GM12878 (cell line): ENCODE measurements around the gene PHF2. TPM values are rescaled to one million over a fixed set of nuclear protein-coding genes. Genes with fewer than 3 reads are reported as not detected.

Source experiments
- ATAC-seq: fragments of 200-7000 bp; cut with Tn5 transposase; 3 replicates; pipeline ENCODE4 v1.9.1; 2020; ENCODE audit warnings: mild to moderate bottlenecking, moderate library complexity
- BruUV-seq: library from RNA; stranded (reverse); fragments of 400-500 nt; replicated peaks from 2 replicates; lab custom pipeline; 2021; lab: Mats Ljungman, UMichigan
- CTCF ChIA-PET: fragments of 300-600 bp; sonication (Branson Sonifier 250); formaldehyde crosslinking; extraction: SDS; loops from one replicate; lab custom pipeline; 2021; ENCODE audit warnings: inconsistent platforms; lab: Yijun Ruan, JAX
- POLR2A ChIA-PET: fragments of 350-600 bp; formaldehyde crosslinking; extraction: SDS; loops from one replicate; lab custom pipeline; 2021; ENCODE audit warnings: inconsistent platforms; lab: Charles Lee
- RAD21 ChIA-PET: fragments of 300-600 bp; sonication (Branson Sonifier 250); formaldehyde crosslinking; loops from one replicate; lab custom pipeline; 2023; ENCODE audit warnings: antibody characterized with exemption; ENCODE audit not compliant: unreplicated experiment; lab: Charles Lee
- SMC1A ChIA-PET: fragments of 300-600 bp; sonication (Branson Sonifier 250); formaldehyde crosslinking; loops from one replicate; lab custom pipeline; 2023; ENCODE audit not compliant: unreplicated experiment, uncharacterized antibody; lab: Charles Lee
- DNase-seq: peaks from one replicate; pipeline ENCODE4 v3.0.0-alpha.2; 2011; ENCODE audit warnings: low read depth, low spot score
- FAIRE-seq: peaks from 3 replicates; lab custom pipeline; 2011; peaks lifted over from hg19 to GRCh38; lab: Jason Lieb, UNC
- H2AFZ ChIP-seq: 2 replicates; pipeline ENCODE4 v1.6.0; 2011; ENCODE audit warnings: low read depth, low read length, control low read depth; ENCODE audit not compliant: control insufficient read depth
- H3K27ac ChIP-seq: 2 replicates; pipeline ENCODE4 v1.5.1; 2011; ENCODE audit warnings: control low read depth; ENCODE audit not compliant: control insufficient read depth, insufficient read depth
- H3K27me3 ChIP-seq, 2 experiments: replicated peaks in 1 of 2; 2 replicates each; pipeline versions ENCODE4 v1.6.0 to v1.6.1; 2011; ENCODE audit warnings: low read length in 1 of 2; ENCODE audit not compliant: control insufficient read depth in 2 of 2, insufficient read depth in 2 of 2
- H3K36me3 ChIP-seq, 2 experiments: 2 replicates each; pipeline ENCODE4 v1.5.1; 2011; ENCODE audit warnings: low read length in 1 of 2; ENCODE audit not compliant: control insufficient read depth in 2 of 2, insufficient read depth in 2 of 2
- H3K4me1 ChIP-seq: 2 replicates; pipeline ENCODE4 v1.6.1; 2011; ENCODE audit warnings: mild to moderate bottlenecking, low read length, moderate library complexity, mixed read lengths; ENCODE audit not compliant: control insufficient read depth, insufficient read depth
- H3K4me2 ChIP-seq: 2 replicates; pipeline ENCODE4 v1.6.0; 2011; ENCODE audit warnings: control low read depth; ENCODE audit not compliant: control insufficient read depth, insufficient read depth
- H3K4me3 ChIP-seq: fragments of 200-600 bp; sonication (generic); 2 replicates; pipeline ENCODE4 v1.5.1; 2016
- H3K79me2 ChIP-seq: 2 replicates; pipeline ENCODE4 v1.6.0; 2011; ENCODE audit warnings: low read length; ENCODE audit not compliant: control insufficient read depth, insufficient read depth
- H3K9ac ChIP-seq: 2 replicates; pipeline ENCODE4 v1.8.0; 2011; ENCODE audit warnings: low read length, control low read depth, mixed read lengths; ENCODE audit not compliant: control insufficient read depth, insufficient read depth
- H3K9me3 ChIP-seq: replicated peaks from 3 replicates; pipeline ENCODE4 v1.5.1; 2011; ENCODE audit warnings: mild to moderate bottlenecking, low read length; ENCODE audit not compliant: control insufficient read depth, insufficient read depth
- H4K20me1 ChIP-seq: 2 replicates; pipeline ENCODE4 v1.6.0; 2011; ENCODE audit not compliant: control insufficient read depth, insufficient read depth
- ATF3 ChIP-seq: IDR thresholded peaks from 2 replicates; pipeline ENCODE4 v1.6.1; 2011; ENCODE audit warnings: low read depth, mild to moderate bottlenecking, low read length, moderate library complexity, borderline replicate concordance; ENCODE audit errors: extremely low read depth
- EED ChIP-seq: sonication (generic); IDR thresholded peaks from 2 replicates; pipeline ENCODE4 v1.6.1; 2016; ENCODE audit warnings: antibody characterized with exemption, low read depth
- FOXM1 ChIP-seq: IDR thresholded peaks from 2 replicates; pipeline ENCODE4 v1.6.1; 2012; ENCODE audit warnings: low read depth, mild to moderate bottlenecking, inconsistent platforms, low read length, moderate library complexity
- IKZF2 ChIP-seq, 2 experiments: fragments of 450-650 bp; IDR thresholded peaks; 2 replicates each; pipeline ENCODE4 v1.6.1; 2017; ENCODE audit warnings: mild to moderate bottlenecking in 2 of 2, moderate library complexity in 2 of 2
- JUND ChIP-seq: IDR thresholded peaks from 2 replicates; pipeline ENCODE4 v1.6.1; 2012; ENCODE audit warnings: low read depth, mild to moderate bottlenecking, low read length, improper control_type of control experiment, moderate library complexity
- NR2C1 ChIP-seq: fragments of 450-650 bp; IDR thresholded peaks from 2 replicates; pipeline ENCODE4 v1.6.1; 2017; ENCODE audit warnings: antibody characterized with exemption, mild to moderate bottlenecking, moderate library complexity
- RAD51 ChIP-seq: fragments of 450-650 bp; IDR thresholded peaks from 2 replicates; pipeline ENCODE4 v1.6.1; 2016; ENCODE audit warnings: moderate library complexity, mild to moderate bottlenecking, inconsistent platforms
- SMAD1 ChIP-seq: fragments of 450-650 bp; IDR thresholded peaks from 2 replicates; pipeline ENCODE4 v1.6.1; 2018; ENCODE audit warnings: mild to moderate bottlenecking, low read depth; ENCODE audit not compliant: partially characterized antibody
- TCF7 ChIP-seq: IDR thresholded peaks from 2 replicates; pipeline ENCODE4 v1.6.1; 2014; ENCODE audit warnings: antibody characterized with exemption, borderline replicate concordance
- YBX1 ChIP-seq: fragments of 450-650 bp; IDR thresholded peaks from 2 replicates; pipeline ENCODE4 v1.6.1; 2016; ENCODE audit warnings: antibody characterized with exemption
- ZNF217 ChIP-seq: fragments of 450-650 bp; IDR thresholded peaks from 2 replicates; pipeline ENCODE4 v1.6.1; 2017; ENCODE audit warnings: antibody characterized with exemption, mild to moderate bottlenecking
- ZZZ3 ChIP-seq: IDR thresholded peaks from 2 replicates; pipeline ENCODE4 v1.6.1; 2011; ENCODE audit warnings: low read depth; ENCODE audit not compliant: control insufficient read depth, insufficient read length
- WGBS: methylation state at CpG from one replicate; pipeline ENCODE4 v1.1.6; 2016; ENCODE audit warnings: low lambda C conversion rate; ENCODE audit not compliant: insufficient replicate concordance, insufficient coverage; ENCODE audit errors: missing lambda C conversion rate; 5-methylcytosine and 5-hydroxymethylcytosine counted together
- in situ Hi-C: fragments of 300-500 bp; cut with MboI; formaldehyde crosslinking; loops from 9 replicates; pipeline ENCODE4 v1.14.3; 2018; ENCODE audit warnings: mixed read lengths
- intact Hi-C: fragments of 100-400 bp; cut with micrococcal nuclease; formaldehyde crosslinking; loops from one replicate; pipeline ENCODE4 v1.14.2; 2022; ENCODE audit not compliant: unreplicated experiment
- polyA plus RNA-seq, 11 experiments: library from polyadenylated mRNA; depleted of rRNA in 4 of 11; unstranded in 6 of 11; stranded (reverse) in 5 of 11; fragments of >200 nt; fragmentation: Nextera tagmentation in 4 of 11; fragmentation: Illumina TruSeq in 1 of 11; extraction: Ambion mirVana in 4 of 11; extraction: Trizol in 1 of 11; gene quantifications; 1 replicate in 1 of 11; 2 replicates in 10 of 11; pipeline versions ENCODE4 v1.2.1 to v1.2.3, GENCODE V29; 2011 to 2016; ENCODE audit warnings: inconsistent platforms in 2 of 11, missing spikeins in 2 of 11, low read depth in 1 of 11
- total RNA-seq, 4 experiments: library from RNA; depleted of rRNA in 3 of 4; stranded (reverse); fragments of >200 nt in 3 of 4; fragmentation: Illumina TruSeq in 1 of 4; extraction: Trizol in 1 of 4; gene quantifications; 2 replicates each; pipeline versions ENCODE4 v1.2.1 to v1.2.3, GENCODE V29; 2013 to 2021
- TF ChIP-seq, protein P1 (sequence below): fragments of 450-650 bp; IDR thresholded peaks from 2 replicates; pipeline ENCODE4 v1.6.1; 2018; ENCODE audit warnings: mild to moderate bottlenecking, low read depth, moderate library complexity; ENCODE audit not compliant: partially characterized antibody
- TF ChIP-seq, protein P2 (sequence below): IDR thresholded peaks from 2 replicates; pipeline ENCODE4 v1.6.1; 2012; ENCODE audit warnings: low read depth, low read length, improper control_type of control experiment
- TF ChIP-seq, protein P3 (sequence below): fragments of 450-650 bp; formaldehyde crosslinking; IDR thresholded peaks from 2 replicates; pipeline ENCODE4 v1.5.0; 2022; ENCODE audit warnings: mild to moderate bottlenecking, missing genetic modification characterization

Gene PHF2
- total and polyA plus RNA-seq, 10 of the 15 experiments (the other 5 are each of a cell fraction or from before 2014, with no cell fraction given), result 0.34 to 13.3 (median 5.5) TPM

DNA sequence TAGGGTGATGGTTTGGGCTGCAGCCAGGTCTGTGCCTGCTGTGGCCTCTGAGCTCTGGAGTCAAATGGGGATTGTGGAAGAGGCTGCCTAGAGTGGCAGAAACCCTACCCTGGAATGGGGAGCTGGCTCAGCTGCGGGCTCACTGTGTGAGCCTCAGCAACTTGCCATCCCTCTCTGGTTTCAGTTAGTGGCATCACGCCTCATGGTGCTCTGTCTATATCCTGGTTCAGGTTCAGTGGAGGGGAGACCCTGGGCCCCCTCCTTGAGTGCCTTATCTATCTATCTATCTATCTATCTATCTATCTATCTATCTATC is 132.6 kb downstream of the PHF2 start (continued):
- no peak for TF ChIP-seq IKZF2 (IDR thresholded peaks at IDR 0.05)
- no peak for TF ChIP-seq JUND
- TF ChIP-seq YBX1, result no peak
- no peak for TF ChIP-seq RAD51
- TF ChIP-seq ZZZ3, result no peak
- no peak for TF ChIP-seq FOXM1
- no peak for TF ChIP-seq TCF7

DNA sequence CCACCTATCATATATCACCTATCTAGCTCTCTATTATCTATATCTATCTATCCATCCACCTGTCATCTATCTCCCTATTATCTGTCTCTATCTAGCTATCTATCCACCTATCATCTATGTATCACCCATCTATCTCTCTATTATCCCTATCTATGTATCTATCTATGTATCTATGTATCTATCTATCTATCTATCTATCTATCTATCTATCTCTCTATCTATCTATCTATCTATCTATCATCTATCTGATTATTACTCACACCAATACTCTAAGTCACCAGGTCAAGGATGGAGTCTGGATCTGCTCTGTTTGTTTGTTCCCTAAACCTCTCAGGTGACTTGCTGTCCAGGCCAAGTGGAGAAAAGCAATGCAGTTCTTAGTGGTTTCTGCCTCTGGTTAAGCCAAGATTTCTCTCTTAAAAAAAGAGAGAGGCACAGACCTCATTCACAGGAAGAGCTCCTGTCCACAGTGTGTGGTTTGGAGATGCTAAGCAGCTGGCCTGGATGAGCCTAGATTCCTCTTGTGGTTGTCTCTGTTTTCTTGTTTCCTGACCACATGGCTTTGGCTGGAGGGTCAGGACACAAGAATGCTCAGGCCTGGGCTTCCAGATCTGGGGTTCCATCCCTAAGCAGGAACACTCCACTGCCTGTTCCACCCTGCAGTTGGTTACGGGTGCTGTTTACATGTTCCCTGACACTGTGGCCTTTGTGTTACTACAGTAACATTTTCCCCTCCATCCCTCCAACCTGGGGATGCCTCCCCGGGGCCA is 133.4 kb downstream of the PHF2 start:
- DNase-seq, result no peak
- TF ChIP-seq NR2C1 (no peak), SMAD1 (no peak), ZNF217 (no peak), EED (no peak), ATF3 (no peak)
- TF ChIP-seq, protein P1, sequence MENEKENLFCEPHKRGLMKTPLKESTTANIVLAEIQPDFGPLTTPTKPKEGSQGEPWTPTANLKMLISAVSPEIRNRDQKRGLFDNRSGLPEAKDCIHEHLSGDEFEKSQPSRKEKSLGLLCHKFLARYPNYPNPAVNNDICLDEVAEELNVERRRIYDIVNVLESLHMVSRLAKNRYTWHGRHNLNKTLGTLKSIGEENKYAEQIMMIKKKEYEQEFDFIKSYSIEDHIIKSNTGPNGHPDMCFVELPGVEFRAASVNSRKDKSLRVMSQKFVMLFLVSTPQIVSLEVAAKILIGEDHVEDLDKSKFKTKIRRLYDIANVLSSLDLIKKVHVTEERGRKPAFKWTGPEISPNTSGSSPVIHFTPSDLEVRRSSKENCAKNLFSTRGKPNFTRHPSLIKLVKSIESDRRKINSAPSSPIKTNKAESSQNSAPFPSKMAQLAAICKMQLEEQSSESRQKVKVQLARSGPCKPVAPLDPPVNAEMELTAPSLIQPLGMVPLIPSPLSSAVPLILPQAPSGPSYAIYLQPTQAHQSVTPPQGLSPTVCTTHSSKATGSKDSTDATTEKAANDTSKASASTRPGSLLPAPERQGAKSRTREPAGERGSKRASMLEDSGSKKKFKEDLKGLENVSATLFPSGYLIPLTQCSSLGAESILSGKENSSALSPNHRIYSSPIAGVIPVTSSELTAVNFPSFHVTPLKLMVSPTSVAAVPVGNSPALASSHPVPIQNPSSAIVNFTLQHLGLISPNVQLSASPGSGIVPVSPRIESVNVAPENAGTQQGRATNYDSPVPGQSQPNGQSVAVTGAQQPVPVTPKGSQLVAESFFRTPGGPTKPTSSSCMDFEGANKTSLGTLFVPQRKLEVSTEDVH, result no peak
- TF ChIP-seq, protein P2, sequence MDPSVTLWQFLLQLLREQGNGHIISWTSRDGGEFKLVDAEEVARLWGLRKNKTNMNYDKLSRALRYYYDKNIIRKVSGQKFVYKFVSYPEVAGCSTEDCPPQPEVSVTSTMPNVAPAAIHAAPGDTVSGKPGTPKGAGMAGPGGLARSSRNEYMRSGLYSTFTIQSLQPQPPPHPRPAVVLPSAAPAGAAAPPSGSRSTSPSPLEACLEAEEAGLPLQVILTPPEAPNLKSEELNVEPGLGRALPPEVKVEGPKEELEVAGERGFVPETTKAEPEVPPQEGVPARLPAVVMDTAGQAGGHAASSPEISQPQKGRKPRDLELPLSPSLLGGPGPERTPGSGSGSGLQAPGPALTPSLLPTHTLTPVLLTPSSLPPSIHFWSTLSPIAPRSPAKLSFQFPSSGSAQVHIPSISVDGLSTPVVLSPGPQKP, result no peak
- TF ChIP-seq, protein P3, sequence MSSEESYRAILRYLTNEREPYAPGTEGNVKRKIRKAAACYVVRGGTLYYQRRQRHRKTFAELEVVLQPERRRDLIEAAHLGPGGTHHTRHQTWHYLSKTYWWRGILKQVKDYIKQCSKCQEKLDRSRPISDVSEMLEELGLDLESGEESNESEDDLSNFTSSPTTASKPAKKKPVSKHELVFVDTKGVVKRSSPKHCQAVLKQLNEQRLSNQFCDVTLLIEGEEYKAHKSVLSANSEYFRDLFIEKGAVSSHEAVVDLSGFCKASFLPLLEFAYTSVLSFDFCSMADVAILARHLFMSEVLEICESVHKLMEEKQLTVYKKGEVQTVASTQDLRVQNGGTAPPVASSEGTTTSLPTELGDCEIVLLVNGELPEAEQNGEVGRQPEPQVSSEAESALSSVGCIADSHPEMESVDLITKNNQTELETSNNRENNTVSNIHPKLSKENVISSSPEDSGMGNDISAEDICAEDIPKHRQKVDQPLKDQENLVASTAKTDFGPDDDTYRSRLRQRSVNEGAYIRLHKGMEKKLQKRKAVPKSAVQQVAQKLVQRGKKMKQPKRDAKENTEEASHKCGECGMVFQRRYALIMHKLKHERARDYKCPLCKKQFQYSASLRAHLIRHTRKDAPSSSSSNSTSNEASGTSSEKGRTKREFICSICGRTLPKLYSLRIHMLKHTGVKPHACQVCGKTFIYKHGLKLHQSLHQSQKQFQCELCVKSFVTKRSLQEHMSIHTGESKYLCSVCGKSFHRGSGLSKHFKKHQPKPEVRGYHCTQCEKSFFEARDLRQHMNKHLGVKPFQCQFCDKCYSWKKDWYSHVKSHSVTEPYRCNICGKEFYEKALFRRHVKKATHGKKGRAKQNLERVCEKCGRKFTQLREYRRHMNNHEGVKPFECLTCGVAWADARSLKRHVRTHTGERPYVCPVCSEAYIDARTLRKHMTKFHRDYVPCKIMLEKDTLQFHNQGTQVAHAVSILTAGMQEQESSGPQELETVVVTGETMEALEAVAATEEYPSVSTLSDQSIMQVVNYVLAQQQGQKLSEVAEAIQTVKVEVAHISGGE, result no peak

More for the DNA sequence above, 133.4 kb downstream of the PHF2 start:
- intact Hi-C loops, result no loop called here
- no peaks in the 10 kb centered on the region for H3K36me3 ChIP-seq
- H3K27ac ChIP-seq, result no peak overlapping the region
- H3K4me2 ChIP-seq, result no peak overlapping the region
- in situ Hi-C loops, result no loop called here
- no peaks in the 10 kb centered on the region for H3K4me1 ChIP-seq
- WGBS, result 29% methylated on average over 2 of the region's 2 CpGs
- no peak overlapping the region for H3K9ac ChIP-seq
- FAIRE-seq, result no peak
- H3K9me3 ChIP-seq, result no peaks in the 10 kb centered on the region
- no peaks in the 10 kb centered on the region for H4K20me1 ChIP-seq
- CTCF ChIA-PET, result no interaction called here
- H3K79me2 ChIP-seq, result no peaks in the 10 kb centered on the region
- H2AFZ ChIP-seq, result no peak overlapping the region
- no peak overlapping the region for H3K4me3 ChIP-seq
- SMC1A ChIA-PET, result no interaction called here
- RAD21 ChIA-PET, result no interaction called here
- no peaks in the 10 kb centered on the region for H3K27me3 ChIP-seq
- BruUV-seq, result no TSS peak
- no peak for ATAC-seq
- POLR2A ChIA-PET, result no interaction called here
